GM19438 (cell line): ENCODE measurements around the gene NUAK1.

Source experiments
- ATAC-seq: cut with Tn5 transposase; IDR thresholded peaks from one replicate; pipeline ENCODE4 v1.9.1; 2021; ENCODE audit warnings: low read depth; ENCODE audit not compliant: unreplicated experiment

NUAK1 gene

DNA sequence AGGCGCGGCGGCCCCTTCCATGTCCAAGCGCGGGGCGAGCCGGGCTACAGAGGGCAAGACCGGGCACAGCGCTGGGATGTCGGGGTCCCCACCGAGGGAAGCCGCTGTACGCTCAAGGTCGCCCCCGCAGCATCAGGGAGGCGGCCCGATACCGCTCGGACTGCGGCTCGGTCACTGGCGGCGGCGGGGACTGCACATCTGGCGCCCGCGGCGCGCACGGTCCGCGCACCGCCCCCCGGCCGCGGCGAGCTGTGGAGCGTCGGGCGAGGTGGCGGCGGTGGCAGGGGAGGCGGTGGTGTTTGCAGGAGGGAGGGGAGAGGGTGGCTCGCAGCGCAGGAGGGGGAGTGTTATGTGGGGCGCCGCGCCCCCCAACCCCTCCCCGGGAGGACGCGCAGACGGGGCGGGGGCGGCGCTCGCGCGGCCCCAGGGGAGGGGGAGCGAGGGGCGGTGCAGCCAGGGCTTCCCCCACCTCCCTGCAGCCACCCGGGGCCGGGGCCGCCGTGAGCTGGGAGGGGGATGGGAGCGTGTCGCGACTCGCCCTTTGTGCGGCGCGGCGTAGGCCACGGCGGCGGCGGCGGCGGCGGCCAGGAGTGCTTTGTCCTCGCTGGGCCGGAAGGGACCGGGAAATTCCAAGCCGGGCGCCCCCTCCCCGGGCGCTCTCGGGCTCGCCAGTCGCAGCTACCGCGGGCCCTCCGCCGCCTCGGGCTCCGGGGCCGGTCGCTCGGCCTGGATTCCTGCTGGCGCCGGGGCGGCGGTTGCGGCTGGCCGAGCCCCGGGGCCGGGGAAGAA lies at the start of gene NUAK1:
Gene NUAK1, minus strand, starts transcription at position 322 of the 789 bp plus-strand sequence. Its CDS starts 301 bp downstream, at position 21.
- ATAC-seq, result no peak

GRCh38 chr12:106188256-106188655 lies 49.5 kb upstream of the NUAK1 start:
- no peak for ATAC-seq

- no peak for ATAC-seq
These were observed 49.1 kb upstream of the NUAK1 start for GRCh38 chr12:106187842-106188241.

GRCh38 chr12:106187155-106187789 lies 48.5 kb upstream of the NUAK1 start:
- ATAC-seq, result no peak

DNA sequence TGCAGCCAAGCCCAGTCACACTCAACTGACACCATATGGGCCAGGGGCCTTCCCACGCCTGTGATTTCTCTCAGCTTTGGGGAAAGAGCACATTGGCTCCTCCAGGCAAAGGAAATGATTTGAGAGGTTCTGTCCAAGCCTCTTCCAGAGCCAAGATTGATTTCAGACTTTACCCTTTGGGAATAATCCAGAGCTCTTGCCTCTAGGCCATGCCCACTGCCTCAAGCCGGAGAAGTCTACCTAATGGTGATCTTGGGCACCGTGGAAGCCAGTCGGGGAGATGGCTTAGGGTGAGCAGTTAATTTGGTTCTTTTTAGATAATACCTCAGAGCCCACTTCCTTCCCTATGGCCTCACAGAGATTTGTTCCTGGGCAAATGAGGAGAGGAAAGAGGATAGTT lies 45.0 kb upstream of the NUAK1 start:
- no peak for ATAC-seq

DNA sequence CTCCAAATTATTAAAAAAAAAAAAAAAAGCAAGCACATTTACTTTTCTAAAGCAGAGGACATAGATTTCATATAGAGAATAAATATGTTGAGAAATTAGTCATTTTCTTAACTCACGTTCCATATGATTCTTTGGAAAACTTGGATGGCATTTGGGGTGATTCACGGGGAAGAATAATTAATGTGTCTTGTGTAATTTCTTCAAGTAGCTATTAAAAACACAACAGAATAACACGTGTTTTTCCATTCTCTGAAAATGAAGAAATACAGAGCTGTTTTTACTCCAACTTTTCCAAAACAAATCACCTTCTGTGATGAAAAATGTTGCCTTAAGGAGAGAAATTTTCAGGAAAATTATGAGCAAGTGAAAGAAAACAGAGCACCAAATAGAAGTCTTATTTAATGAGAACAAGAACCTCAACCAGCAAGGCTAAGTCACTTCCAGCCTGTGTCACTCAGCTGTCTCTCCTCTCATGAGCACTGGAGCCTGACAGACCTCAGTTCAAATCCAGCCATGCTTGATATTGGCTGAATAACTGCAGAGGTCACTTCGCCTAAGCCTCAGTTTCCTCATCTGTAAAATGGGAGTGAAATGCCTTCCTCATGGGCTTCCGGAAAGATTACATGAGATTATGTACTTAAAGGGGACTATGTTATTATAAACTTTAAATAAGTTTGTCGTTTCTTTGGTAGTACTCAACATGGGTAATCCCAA lies 42.8 kb upstream of the NUAK1 start:
- no peak for ATAC-seq

DNA sequence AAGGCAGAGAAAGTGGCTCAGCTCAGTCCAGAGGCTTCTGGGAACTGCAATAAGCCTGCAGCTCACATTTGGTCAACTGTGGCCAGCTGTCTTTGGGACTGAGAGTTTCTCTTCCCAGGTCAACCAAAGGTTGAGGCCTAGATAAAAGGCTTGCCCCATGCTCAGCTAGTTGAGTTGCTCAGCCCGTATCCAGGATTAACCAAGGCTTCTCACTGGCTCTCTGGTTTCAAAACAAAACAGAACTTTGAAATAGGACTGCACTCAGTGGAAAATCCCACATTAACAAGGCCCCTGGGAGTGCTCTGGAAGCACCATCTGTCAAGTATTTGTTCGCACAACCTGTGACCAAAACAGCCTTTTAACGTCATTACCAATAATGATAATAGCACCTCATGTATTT lies 40.3 kb upstream of the NUAK1 start:
- ATAC-seq, result no peak

DNA sequence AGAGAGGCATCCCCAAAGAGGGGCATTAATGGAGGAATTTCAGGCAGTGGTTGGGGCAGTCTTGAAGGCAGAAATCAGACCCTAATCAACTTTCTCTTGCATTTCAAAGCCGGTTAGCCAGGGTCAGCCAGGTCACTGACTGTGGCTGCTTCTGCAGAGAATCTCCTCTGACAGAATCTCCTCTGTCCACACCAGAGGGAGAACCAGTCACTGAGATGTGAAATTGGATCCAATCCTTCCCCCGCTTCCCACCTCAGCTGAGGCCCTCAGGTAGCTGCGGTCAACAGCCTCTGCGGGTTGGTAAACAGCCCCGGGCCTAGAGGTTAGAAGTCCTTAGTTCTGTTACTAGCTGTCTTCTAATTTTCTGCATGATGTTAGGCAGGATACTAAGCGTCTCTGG lies 39.8 kb upstream of the NUAK1 start:
- no peak for ATAC-seq

DNA sequence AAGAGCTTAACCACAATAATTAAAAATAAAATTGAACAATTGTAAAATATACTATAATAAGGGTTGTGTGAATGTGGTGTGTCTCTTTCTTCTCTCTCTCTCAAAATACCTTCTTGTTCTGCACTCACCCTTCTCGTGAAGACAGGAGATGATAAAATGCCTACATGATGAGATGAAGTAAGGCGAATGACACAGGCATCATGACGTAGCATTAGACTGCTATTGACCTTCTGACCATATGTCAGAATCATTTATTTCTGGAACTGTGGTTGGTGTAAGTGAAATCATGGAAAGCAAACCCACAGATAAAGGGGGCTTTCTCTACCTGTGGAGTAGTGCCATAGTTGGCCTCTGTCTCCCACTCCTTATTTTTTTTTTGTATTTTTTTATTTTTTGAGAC lies 37.8 kb upstream of the NUAK1 start:
- ATAC-seq, result no peak

DNA sequence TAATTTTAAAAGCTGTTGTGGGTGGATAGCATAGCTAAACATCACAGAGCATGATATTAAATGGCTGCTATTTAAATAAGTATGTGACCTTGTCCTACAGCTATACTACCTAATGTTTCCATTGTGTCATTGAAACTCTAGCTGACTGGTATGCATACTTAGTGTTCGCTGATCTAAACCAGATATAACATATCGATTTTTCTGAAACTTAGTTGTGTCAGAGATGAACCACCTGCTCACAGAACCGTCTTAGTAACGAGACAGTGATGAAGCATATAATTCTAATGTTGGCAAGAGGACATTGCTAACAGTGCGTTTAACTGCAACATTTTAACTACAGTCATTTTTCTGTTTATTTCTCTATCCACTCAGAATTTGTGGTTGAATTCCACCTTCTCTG lies 36.1 kb upstream of the NUAK1 start:
- no peak for ATAC-seq

DNA sequence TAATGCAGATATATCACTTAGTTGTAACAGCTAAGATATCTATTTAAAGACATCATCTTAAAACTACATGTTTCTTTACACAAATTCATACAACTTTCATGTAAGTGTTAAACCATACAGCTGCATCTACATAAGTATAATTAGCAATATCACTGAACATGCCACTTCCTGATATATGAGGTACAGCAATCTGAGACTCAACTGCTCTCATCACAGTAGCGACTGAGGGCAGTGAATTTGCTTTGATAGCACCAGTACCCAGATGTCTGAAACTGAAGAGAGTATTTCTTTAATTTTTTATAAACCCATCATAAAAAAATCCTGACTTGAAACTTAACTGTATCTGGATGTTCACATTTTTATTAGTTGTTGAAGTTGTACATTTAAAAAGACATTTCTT lies 34.7 kb upstream of the NUAK1 start:
- ATAC-seq, result no peak

DNA sequence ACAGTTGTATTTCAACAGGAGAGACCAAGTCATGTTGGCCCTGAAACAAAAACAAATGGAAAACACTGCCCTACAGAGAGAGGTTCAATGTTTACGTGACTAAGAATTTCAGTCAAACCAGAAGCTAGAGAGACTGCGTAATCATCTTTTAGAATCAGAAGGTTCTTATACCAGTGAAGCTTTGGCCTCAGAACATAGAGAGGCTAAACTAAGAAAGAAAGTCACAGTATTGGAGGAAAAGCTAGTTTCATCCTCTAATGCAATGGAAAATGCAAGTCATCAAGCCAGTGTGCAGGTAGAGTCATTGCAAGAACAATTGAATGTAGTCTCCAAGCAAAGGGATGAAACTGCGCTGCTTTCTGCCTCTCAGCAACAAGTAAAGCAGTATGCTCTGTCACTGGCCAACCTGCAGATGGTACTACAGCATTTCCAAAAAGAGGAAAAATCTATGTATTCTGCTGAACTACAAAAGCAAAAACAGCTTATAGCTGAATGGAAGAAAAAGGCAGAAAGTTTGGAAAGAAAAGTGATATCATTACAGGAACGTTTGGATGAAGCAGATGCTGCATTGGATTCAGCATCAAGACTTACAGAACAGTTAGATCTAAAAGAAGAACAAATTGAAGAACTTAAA lies 32.5 kb upstream of the NUAK1 start:
- ATAC-seq, result no peak

DNA sequence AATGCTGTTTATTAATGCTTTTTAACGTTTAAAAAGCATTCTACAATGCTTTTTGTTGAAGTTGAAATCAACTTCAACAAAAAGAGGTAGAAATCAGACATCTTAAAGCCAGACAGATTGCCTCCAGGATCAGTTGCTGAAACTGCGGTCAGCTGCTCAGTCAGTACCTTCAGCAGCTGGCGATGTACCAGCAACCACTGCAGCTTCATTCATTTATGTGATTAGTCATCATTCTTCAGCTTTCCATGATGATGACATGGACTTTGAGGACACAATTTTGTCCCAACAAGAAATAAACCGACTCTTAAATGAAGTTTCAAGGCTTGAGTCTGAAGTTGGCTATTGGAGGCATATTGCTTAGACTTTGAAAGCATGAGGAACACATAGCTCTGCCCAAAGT lies 31.5 kb upstream of the NUAK1 start:
- ATAC-seq, result no peak

DNA sequence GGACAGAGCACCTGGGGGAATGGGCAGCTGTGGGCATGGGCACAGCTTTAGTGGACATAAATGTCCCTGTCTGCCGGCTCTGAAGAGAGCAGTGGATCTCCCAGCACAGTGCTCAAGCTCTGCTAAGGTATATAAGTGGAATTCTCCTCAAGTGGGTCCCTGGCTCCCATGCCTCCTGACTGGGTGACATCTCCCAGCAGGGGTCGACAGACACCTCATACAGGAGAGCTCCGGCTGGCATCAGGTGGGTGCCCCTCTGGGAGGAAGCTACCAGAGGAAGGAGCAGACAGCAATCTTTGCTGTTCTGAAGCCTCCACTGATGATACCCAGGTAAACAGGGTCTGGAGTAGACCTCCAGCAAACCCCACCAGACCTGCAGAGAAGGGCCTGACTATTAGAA lies 25.0 kb upstream of the NUAK1 start:
- no peak for ATAC-seq

GRCh38 chr12:106161491-106161890 lies 22.7 kb upstream of the NUAK1 start:
- ATAC-seq, result no peak

DNA sequence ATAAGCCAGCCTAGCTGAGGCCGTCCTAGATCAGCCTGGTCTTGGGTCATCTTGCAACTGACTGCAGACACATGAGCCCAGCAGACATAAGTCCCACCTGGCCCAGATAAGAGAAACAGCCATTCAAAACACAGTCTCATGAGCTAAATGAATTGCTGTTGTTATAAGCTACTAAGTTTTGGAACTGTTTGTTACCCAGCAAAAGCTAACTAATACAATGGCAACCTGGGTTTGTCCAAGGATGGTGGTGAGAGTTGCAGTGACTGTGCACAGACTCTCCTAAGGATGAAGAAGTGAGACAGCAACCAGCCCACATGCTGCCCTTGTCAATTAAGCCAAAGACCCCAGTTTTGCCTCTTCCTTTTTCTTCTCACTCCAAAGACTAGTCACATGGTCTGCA lies 22.2 kb upstream of the NUAK1 start:
- ATAC-seq, result no peak

GRCh38 chr12:106157802-106158201 lies 19.0 kb upstream of the NUAK1 start:
- no peak for ATAC-seq

GRCh38 chr12:106154751-106155273 lies 16.1 kb upstream of the NUAK1 start:
- no peak for ATAC-seq

GRCh38 chr12:106152334-106152733 lies 13.6 kb upstream of the NUAK1 start:
- no peak for ATAC-seq

- ATAC-seq, result no peak
These were observed 11.8 kb upstream of the NUAK1 start for GRCh38 chr12:106150555-106150954.
